PC-3 (cell line): ENCODE measurements around the gene CMSS1. TPM values are rescaled to one million over a fixed set of nuclear protein-coding genes. Genes with fewer than 3 reads are reported as not detected.

Source experiments
- ATAC-seq: fragments of 200-7000 bp; cut with Tn5 transposase; 2 replicates; pipeline ENCODE4 v1.9.1; 2020; ENCODE audit warnings: mild to moderate bottlenecking, moderate library complexity
- BruUV-seq: library from RNA; stranded (reverse); fragments of 400-500 nt; replicated peaks from 2 replicates; lab custom pipeline; 2021; lab: Mats Ljungman, UMichigan
- CTCF ChIA-PET: fragments of 300-600 bp; sonication (Branson Sonifier 250); formaldehyde crosslinking; loops from one replicate; lab custom pipeline; 2022; ENCODE audit warnings: antibody characterized with exemption; lab: Charles Lee
- POLR2A ChIA-PET: fragments of 300-600 bp; sonication (Branson Sonifier 250); formaldehyde crosslinking; loops from one replicate; lab custom pipeline; 2022; ENCODE audit warnings: antibody characterized with exemption; ENCODE audit not compliant: unreplicated experiment; lab: Charles Lee
- DNase-seq: peaks from one replicate; pipeline ENCODE4 v3.0.0-alpha.2; 2015
- H2AFZ ChIP-seq: fragments of 300-600 bp; sonication (generic); 2 replicates; pipeline ENCODE4 v1.6.0; 2016; ENCODE audit warnings: antibody characterized with exemption, low read length
- H3F3A ChIP-seq: fragments of 300-600 bp; sonication (generic); one replicate; pipeline ENCODE4 v1.6.0; 2017; ENCODE audit warnings: antibody characterized with exemption, low read length, control low read depth, mild to moderate bottlenecking; ENCODE audit not compliant: unreplicated experiment
- H3K27ac ChIP-seq: fragments of 300-600 bp; sonication (generic); 2 replicates; pipeline ENCODE4 v1.5.1; 2016; ENCODE audit warnings: mild to moderate bottlenecking, low read length
- H3K27me3 ChIP-seq: fragments of 300-600 bp; sonication (generic); 2 replicates; pipeline ENCODE4 v1.6.1; 2016; ENCODE audit warnings: low read length, mixed read lengths
- H3K36me3 ChIP-seq: fragments of 300-600 bp; sonication (generic); 2 replicates; pipeline ENCODE4 v1.6.1; 2016; ENCODE audit warnings: low read depth, mixed run types, low read length, mixed read lengths
- H3K4me1 ChIP-seq: fragments of 300-600 bp; sonication (generic); 2 replicates; pipeline ENCODE4 v1.5.1; 2016; ENCODE audit warnings: low read length; ENCODE audit not compliant: insufficient read depth
- H3K4me2 ChIP-seq: fragments of 300-600 bp; sonication (generic); 2 replicates; pipeline ENCODE4 v1.6.0; 2016; ENCODE audit warnings: low read length
- H3K4me3 ChIP-seq: fragments of 300-600 bp; sonication (generic); 2 replicates; pipeline ENCODE4 v1.5.1; 2016; ENCODE audit warnings: mild to moderate bottlenecking, low read length, mixed read lengths
- H3K79me2 ChIP-seq: fragments of 300-600 bp; sonication (generic); 2 replicates; pipeline ENCODE4 v1.6.1; 2017; ENCODE audit warnings: low read length, mixed read lengths
- H3K9ac ChIP-seq: fragments of 300-600 bp; sonication (generic); 2 replicates; pipeline ENCODE4 v1.6.0; 2016; ENCODE audit warnings: mild to moderate bottlenecking, low read length
- H3K9me2 ChIP-seq: fragments of 300-600 bp; sonication (generic); replicated peaks from 2 replicates; pipeline ENCODE4 v1.6.1; 2016; ENCODE audit warnings: mixed run types, low read length, mixed read lengths
- H3K9me3 ChIP-seq: fragments of 300-600 bp; sonication (generic); 2 replicates; pipeline ENCODE4 v1.6.1; 2016; ENCODE audit warnings: low read length, mixed read lengths
- H4K20me1 ChIP-seq: fragments of 300-600 bp; sonication (generic); 2 replicates; pipeline ENCODE4 v1.6.1; 2016; ENCODE audit warnings: low read length, mixed read lengths
- CTCF ChIP-seq: fragments of 300-600 bp; sonication (generic); conservative IDR thresholded peaks from 2 replicates; pipeline ENCODE4 v1.5.1; 2017; ENCODE audit warnings: antibody characterized with exemption, low read depth, mild to moderate bottlenecking, low read length
- EZH2 ChIP-seq: fragments of 300-600 bp; sonication (generic); IDR thresholded peaks from one replicate; pipeline ENCODE4 v1.6.1; 2017; ENCODE audit warnings: antibody characterized with exemption, mild to moderate bottlenecking, low read length; ENCODE audit not compliant: unreplicated experiment
- EZH2phosphoT487 ChIP-seq: fragments of 300-600 bp; sonication (generic); IDR thresholded peaks from 2 replicates; pipeline ENCODE4 v1.6.1; 2018; ENCODE audit warnings: mild to moderate bottlenecking, antibody characterized with exemption, low read length, borderline replicate concordance
- intact Hi-C: fragments of 100-400 bp; cut with micrococcal nuclease; formaldehyde crosslinking; loops from 2 replicates; pipeline ENCODE4 v1.9.0; 2023
- total RNA-seq: library from RNA; depleted of rRNA; stranded (reverse); fragments of >200 nt; gene quantifications from 2 replicates; pipeline ENCODE4 v1.2.3, GENCODE V29; 2014

CMSS1 gene
- total RNA-seq, 1 experiment from 2014 or later = 63.1 TPM

DNA sequence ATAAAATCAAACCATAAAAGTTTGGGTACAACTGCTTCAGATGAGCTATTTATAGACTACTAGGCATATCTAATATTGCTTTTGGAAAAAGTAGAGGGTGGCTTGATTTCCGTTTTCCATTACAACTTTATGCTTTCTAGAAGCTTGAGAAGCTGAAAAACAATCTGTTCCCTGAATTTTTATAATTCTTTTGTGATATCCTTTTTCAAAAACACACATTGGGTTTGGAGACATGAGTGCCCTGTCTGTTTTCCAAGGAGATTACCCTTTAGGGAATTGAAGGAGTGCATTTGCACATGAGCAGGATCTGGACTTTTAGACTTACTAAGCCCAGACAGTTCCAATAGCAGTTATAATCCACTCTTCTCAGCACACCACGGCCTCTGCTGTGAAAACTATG, 346.1 kb downstream of the CMSS1 start:
- ChIA-PET POLR2A (interaction anchor here (0.6 kb wide), 2 partner anchors 105 to 383 kb away, joined by 4 to 8 read pairs; no protein-coding TSS in a partner anchor), CTCF (no interaction called here)
- Histone ChIP-seq H3K79me2 (no peaks in the 10 kb centered on the region), H2AFZ (no peak overlapping the region), H3K36me3 (no peaks in the 10 kb centered on the region; the same call in 1 of the 2 replicates), H3K4me3 (no peak overlapping the region), H3K9me2 (no peaks in the 10 kb centered on the region), H4K20me1 (no peaks in the 10 kb centered on the region), H3K9ac (no peak overlapping the region), H3K4me2 (no peak overlapping the region), H3F3A (peaks cover 15% of the 10 kb centered on the region), H3K27me3 (no peaks in the 10 kb centered on the region), H3K27ac (no peak overlapping the region), H3K9me3 (no peaks in the 10 kb centered on the region), H3K4me1 (peaks cover 23% of the 10 kb centered on the region)
- DNase-seq = no peak
- TF ChIP-seq EZH2 (no peak), CTCF (no peak), EZH2phosphoT487 (no peak)
- BruUV-seq = no TSS peak
- ATAC-seq = no peak
- intact Hi-C loops = no loop called here

DNA sequence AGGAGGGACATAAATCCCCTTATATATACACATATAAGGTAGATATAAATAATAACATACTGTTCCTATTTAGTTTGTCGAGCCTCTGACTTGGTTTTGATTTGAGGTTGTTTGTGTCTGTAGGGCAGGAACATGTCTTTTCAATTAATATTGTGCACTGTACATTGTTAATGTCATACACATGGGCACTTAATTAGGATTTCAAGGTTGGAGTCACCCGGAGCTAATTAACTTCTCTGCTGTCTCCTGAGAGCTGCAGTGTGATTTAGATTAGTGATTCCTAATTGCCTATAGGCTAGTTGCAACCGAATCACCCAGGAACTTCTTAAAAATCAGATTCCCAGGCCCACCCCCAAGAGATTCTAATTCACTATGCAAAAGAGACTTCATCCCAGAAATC, 347.1 kb downstream of the CMSS1 start:
- H4K20me1 ChIP-seq = no peaks in the 10 kb centered on the region
- no peak overlapping the region for H3K27ac ChIP-seq
- H3K79me2 ChIP-seq = no peaks in the 10 kb centered on the region
- H3K36me3 ChIP-seq = no peaks in the 10 kb centered on the region; the same call in 1 of the 2 replicates
- CTCF ChIA-PET = no interaction called here
- no peaks in the 10 kb centered on the region for H3K9me3 ChIP-seq
- H3K4me3 ChIP-seq = no peak overlapping the region
- DNase-seq (no peak), ATAC-seq (no peak)
- H3K27me3 ChIP-seq = no peaks in the 10 kb centered on the region
- H3K4me2 ChIP-seq = no peak overlapping the region
- H3F3A ChIP-seq = peaks cover 5% of the 10 kb centered on the region
- TF ChIP-seq CTCF (no peak), EZH2phosphoT487 (no peak), EZH2 (no peak)
- BruUV-seq = no TSS peak
- H3K9ac ChIP-seq = no peak overlapping the region
- intact Hi-C loops = no loop called here
- H3K4me1 ChIP-seq = peaks cover 14% of the 10 kb centered on the region
- POLR2A ChIA-PET = no interaction called here
- no peaks in the 10 kb centered on the region for H3K9me2 ChIP-seq
- no peak overlapping the region for H2AFZ ChIP-seq

- H3K4me3 ChIP-seq = no peak overlapping the region
- no peaks in the 10 kb centered on the region for H3K27me3 ChIP-seq
- no TSS peak for BruUV-seq
- TF ChIP-seq CTCF = no peak
- no peak for TF ChIP-seq EZH2
- TF ChIP-seq EZH2phosphoT487 = no peak
- H3K9ac ChIP-seq = no peak overlapping the region
- H3F3A ChIP-seq = no peaks in the 10 kb centered on the region
- H2AFZ ChIP-seq = no peak overlapping the region
- ChIA-PET POLR2A (no interaction called here), CTCF (no interaction called here)
- ATAC-seq (no peak), DNase-seq (no peak)
- no peaks in the 10 kb centered on the region for H4K20me1 ChIP-seq
- H3K9me3 ChIP-seq = no peaks in the 10 kb centered on the region
- no peak overlapping the region for H3K4me2 ChIP-seq
- no peaks in the 10 kb centered on the region; the same call in 1 of the 2 replicates for H3K36me3 ChIP-seq
- intact Hi-C loops = no loop called here
- no peaks in the 10 kb centered on the region for H3K9me2 ChIP-seq
- no peak overlapping the region for H3K27ac ChIP-seq
- 0 out of 2 replicates have a peak, but pooled peaks cover under 1% of the 10 kb centered on the region for H3K4me1 ChIP-seq
- no peaks in the 10 kb centered on the region for H3K79me2 ChIP-seq
Measured at GRCh38 chr3:100165926-100166550, 348.4 kb downstream of the CMSS1 start.
